GM13977 (cell line): ENCODE results near the gene COP1.

Experiments
- DNase-seq: peaks from one replicate; pipeline ENCODE4 v3.0.0; 2012; ENCODE audit warnings: low spot score
- in situ Hi-C: fragments of 300-500 bp; cut with MboI; formaldehyde crosslinking; loops from one replicate; pipeline ENCODE4 v1.12.0; 2022; ENCODE audit warnings: low sequenced_read_pairs, low pct_unique_long_range_greater_than_20kb, mixed read lengths, inconsistent platforms; ENCODE audit not compliant: unreplicated experiment
- TF ChIP-seq, protein P1 (sequence below): IDR thresholded peaks from 2 replicates; pipeline ENCODE4 v1.5.1; 2012; ENCODE audit warnings: mild to moderate bottlenecking, control low read depth; ENCODE audit not compliant: insufficient read depth; ENCODE audit errors: extremely low read depth, missing control alignments

Gene COP1

DNA sequence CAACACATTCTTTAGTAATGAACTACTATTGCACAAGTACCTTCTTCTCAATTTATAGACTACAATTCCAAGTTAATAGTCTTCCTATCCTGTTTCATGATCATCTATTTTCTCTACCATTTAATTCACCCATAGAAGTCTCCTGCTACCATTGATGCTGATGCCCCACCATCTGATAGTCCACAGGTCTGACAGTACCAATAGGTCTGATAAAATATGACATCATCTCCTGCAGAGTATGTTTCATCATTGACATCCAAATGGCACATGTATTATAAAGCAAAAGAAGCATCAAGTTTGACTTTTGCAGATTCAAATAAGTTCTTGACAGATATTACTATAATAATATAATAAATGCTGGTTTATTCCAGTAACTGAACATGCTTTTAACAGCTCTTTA is 5.5 kb downstream of the COP1 start:
- no peak for DNase-seq
- TF ChIP-seq, protein P1, sequence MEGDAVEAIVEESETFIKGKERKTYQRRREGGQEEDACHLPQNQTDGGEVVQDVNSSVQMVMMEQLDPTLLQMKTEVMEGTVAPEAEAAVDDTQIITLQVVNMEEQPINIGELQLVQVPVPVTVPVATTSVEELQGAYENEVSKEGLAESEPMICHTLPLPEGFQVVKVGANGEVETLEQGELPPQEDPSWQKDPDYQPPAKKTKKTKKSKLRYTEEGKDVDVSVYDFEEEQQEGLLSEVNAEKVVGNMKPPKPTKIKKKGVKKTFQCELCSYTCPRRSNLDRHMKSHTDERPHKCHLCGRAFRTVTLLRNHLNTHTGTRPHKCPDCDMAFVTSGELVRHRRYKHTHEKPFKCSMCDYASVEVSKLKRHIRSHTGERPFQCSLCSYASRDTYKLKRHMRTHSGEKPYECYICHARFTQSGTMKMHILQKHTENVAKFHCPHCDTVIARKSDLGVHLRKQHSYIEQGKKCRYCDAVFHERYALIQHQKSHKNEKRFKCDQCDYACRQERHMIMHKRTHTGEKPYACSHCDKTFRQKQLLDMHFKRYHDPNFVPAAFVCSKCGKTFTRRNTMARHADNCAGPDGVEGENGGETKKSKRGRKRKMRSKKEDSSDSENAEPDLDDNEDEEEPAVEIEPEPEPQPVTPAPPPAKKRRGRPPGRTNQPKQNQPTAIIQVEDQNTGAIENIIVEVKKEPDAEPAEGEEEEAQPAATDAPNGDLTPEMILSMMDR, result no peak
- in situ Hi-C loops, result no loop called here

DNA sequence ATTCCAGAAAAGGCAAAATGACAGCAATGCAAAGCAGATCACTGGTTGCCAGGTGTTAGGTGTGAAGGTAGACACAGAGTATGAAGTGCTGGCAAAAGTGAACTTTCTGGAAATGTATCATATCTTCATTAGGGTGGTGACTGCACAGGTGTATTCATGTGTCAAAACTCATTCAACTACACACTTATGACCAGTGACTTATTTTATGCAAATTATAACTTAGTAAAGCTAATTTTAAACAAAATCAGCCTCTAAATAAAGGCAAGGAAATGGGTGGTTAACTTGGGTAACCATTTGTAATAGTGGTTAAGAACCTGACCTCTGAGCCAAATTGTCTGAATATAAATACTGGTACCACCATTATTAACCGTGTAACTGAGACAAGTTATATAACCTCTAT is 7.4 kb downstream of the COP1 start:
- in situ Hi-C loops, result no loop called here
- TF ChIP-seq, protein P1, result no peak
- no peak for DNase-seq

DNA sequence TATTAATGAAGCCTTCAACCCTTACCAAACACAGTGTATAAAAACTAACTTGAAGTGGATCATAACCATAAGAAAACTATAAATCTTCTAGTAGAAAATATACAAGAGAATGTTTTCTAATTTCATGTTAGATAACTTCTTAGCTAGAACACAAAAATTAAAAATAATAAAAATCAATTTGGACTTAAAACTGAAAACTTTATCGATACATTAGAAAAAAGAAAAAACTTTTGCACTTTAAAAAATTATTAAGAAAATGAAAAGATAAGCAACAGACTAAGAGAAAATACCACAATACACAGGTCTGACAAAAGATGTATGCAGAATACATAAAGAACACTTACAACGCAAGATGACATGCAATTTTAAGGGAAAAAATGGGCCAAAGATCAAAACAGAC is 8.7 kb downstream of the COP1 start:
- no peak for DNase-seq
- TF ChIP-seq, protein P1, result no peak
- in situ Hi-C loops, result no loop called here

- TF ChIP-seq, protein P1, result no peak
- in situ Hi-C loops, result no loop called here
- no peak for DNase-seq
These were observed 10.4 kb downstream of the COP1 start for GRCh38 chr1:176196728-176197127.

- in situ Hi-C loops, result no loop called here
- TF ChIP-seq, protein P1, result no peak
- DNase-seq, result no peak
These were observed 11.5 kb downstream of the COP1 start for GRCh38 chr1:176195547-176195946.

DNA sequence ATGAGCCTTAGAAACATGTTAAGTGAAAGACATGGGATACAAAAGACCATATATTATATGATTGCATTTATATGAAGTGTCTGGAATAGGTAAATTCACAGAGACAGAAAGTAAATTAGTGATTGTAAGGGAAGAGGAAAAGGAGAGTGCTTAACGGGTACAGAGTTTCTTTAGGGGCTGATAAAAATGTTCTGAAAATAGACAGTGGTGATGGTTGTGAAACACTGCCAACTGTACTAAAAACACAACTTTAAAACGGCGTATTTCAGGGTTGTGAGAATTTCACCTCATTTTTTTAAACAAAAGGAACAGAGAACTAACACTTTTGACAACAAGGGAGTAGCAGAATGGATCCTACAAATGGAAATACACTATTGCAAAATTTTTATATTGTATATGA is 13.4 kb downstream of the COP1 start:
- no peak for DNase-seq
- TF ChIP-seq, protein P1, result no peak
- in situ Hi-C loops, result no loop called here

DNA sequence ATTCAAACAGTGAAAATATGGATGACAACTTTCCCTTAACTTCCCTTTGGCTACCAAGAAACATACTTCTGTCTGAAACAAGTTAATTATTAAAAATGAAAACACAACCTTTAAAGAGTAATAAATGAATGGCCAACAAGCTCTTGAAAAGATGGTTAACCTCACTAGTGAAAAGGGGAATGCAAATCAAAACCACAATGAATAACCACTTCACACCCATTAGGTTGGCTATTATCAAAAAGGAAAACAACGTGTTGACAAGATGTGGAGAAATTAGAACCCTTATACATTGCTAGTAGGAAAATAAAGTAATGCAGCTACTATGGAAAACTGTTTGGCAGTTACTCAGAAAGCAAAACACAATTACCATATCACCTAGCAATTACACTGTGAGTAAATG is 14.1 kb downstream of the COP1 start:
- in situ Hi-C loops, result no loop called here
- DNase-seq, result no peak
- TF ChIP-seq, protein P1, result no peak
